ENCODE data around the gene CNKSR2. TPM values are rescaled to one million over a fixed set of nuclear protein-coding genes. Genes with fewer than 3 reads are reported as not detected.

The CNKSR2 gene
- total RNA-seq, 1 experiment from 2014 or later, result 1.5 TPM

DNA sequence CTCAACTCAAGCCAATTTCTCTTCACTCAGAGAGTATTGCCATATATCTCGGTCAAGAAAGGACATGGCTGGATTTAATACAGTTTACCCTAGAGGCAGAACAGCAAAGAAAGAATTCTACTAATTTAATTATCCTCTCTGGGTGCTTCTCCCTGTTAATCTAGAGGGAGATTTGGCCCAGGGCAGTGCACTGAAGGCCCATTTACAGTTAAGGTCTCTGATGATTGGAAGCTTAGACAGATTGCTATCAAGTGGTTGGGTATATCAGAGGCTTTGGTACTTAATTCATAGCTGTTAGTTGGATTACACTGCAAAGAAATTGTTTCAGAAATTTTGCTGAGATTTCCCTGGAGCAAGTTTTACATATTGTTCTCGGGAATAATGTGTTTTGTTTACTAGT lies 4.6 kb upstream of the CNKSR2 start:
- H3K27me3 ChIP-seq (replicated peaks; ENCODE audit: insufficient read depth, low read depth, low read length, poor library complexity), result peaks cover 19% of the 10 kb centered on the region
- intact Hi-C loops (cut with micrococcal nuclease; ENCODE audit: unreplicated experiment), result loop anchor here (10.0 kb wide), 1 partner anchor 835 kb away; no protein-coding TSS in a partner anchor
- no peak for TF ChIP-seq EZH2 (IDR thresholded peaks at IDR 0.05; ENCODE audit: borderline replicate concordance, low read depth, low read length, poor library complexity, severe bottlenecking)
- H3K27ac ChIP-seq (ENCODE audit: low read depth, low read length, poor library complexity, severe bottlenecking), result no peak overlapping the region
- no peak for DNase-seq (ENCODE audit: low spot score)
- H3K36me3 ChIP-seq (ENCODE audit: insufficient read depth, low read length, poor library complexity, severe bottlenecking), result no peaks in the 10 kb centered on the region
- BruUV-seq (replicated peaks), result no TSS peak
- ChIA-PET POLR2A (ENCODE audit: low non-redundant PET) (no interaction called here), CTCF (no interaction called here)
- H3K4me3 ChIP-seq (ENCODE audit: low read depth, low read length, poor library complexity, severe bottlenecking), result no peak overlapping the region
- H3K4me1 ChIP-seq (ENCODE audit: insufficient read depth, low read length, poor library complexity, severe bottlenecking), result no peaks in the 10 kb centered on the region
- peaks cover 4% of the 10 kb centered on the region for H3K9me3 ChIP-seq (ENCODE audit: low read depth, low read length, poor library complexity, severe bottlenecking)

- H3K27me3 ChIP-seq (replicated peaks; ENCODE audit: insufficient read depth, low read depth, low read length, poor library complexity), result peaks cover 42% of the 10 kb centered on the region
- no peak for DNase-seq (ENCODE audit: low spot score)
- intact Hi-C loops (cut with micrococcal nuclease; ENCODE audit: unreplicated experiment), result loop anchor here (10.0 kb wide), 1 partner anchor 838 kb away; no protein-coding TSS in a partner anchor
- H3K4me1 ChIP-seq (ENCODE audit: insufficient read depth, low read length, poor library complexity, severe bottlenecking), result no peaks in the 10 kb centered on the region
- TF ChIP-seq CTCF (conservative IDR thresholded peaks at IDR 0.05; ENCODE audit: low read depth, low read length) (no peak), EZH2 (IDR thresholded peaks at IDR 0.05; ENCODE audit: borderline replicate concordance, low read depth, low read length, poor library complexity, severe bottlenecking) (no peak)
- no peaks in the 10 kb centered on the region for H3K36me3 ChIP-seq (ENCODE audit: insufficient read depth, low read length, poor library complexity, severe bottlenecking)
- no peak overlapping the region for H3K4me3 ChIP-seq (ENCODE audit: low read depth, low read length, poor library complexity, severe bottlenecking)
- no TSS peak for BruUV-seq (replicated peaks)
- CTCF ChIA-PET, result no interaction called here
- H3K27ac ChIP-seq (ENCODE audit: low read depth, low read length, poor library complexity, severe bottlenecking), result no peak overlapping the region
- H3K9me3 ChIP-seq (ENCODE audit: low read depth, low read length, poor library complexity, severe bottlenecking), result no peaks in the 10 kb centered on the region
- POLR2A ChIA-PET (ENCODE audit: low non-redundant PET), result no interaction called here
Measured at GRCh38 chrX:21373001-21373400, 1.2 kb upstream of the CNKSR2 start.

DNA sequence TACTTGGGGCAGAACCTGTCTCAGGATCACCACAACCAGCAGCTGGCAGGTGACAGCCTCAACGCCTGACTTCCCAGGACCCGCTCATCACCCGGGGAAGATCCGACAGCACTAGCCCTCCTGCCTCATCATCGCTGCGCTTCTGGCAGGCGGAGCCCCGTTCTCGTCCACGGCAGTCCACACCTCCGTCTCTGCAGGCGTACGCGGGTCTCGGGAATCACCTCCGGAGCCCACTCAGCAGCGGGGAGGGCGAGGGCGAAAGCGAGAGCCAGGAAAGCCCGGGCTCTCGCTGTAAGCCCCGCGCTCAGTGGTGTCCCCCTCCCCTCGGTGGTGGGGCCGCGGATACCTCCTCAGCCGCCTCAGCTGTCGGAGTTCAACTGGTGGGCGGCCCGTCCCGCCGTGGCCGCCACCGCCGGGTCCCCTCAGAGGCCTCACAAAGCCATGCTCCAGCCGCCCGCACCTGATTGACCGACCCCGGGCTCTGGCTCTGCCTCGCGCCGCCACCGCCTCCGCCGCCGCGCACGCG lies 518 bp upstream of the CNKSR2 start:
- POLR2A ChIA-PET (ENCODE audit: low non-redundant PET), result no interaction called here
- TF ChIP-seq CTCF (conservative IDR thresholded peaks at IDR 0.05; ENCODE audit: low read depth, low read length), result no peak
- CTCF ChIA-PET, result no interaction called here
- no peaks in the 10 kb centered on the region for H3K9me3 ChIP-seq (ENCODE audit: low read depth, low read length, poor library complexity, severe bottlenecking)
- H3K36me3 ChIP-seq (ENCODE audit: insufficient read depth, low read length, poor library complexity, severe bottlenecking), result no peaks in the 10 kb centered on the region
- BruUV-seq (replicated peaks), result no TSS peak
- DNase-seq (ENCODE audit: low spot score), result no peak
- H3K27me3 ChIP-seq (replicated peaks; ENCODE audit: insufficient read depth, low read depth, low read length, poor library complexity), result peaks cover 42% of the 10 kb centered on the region
- H3K4me1 ChIP-seq (ENCODE audit: insufficient read depth, low read length, poor library complexity, severe bottlenecking), result no peaks in the 10 kb centered on the region
- H3K27ac ChIP-seq (ENCODE audit: low read depth, low read length, poor library complexity, severe bottlenecking), result no peak overlapping the region
- intact Hi-C loops (cut with micrococcal nuclease; ENCODE audit: unreplicated experiment), result loop anchor here (10.0 kb wide), 1 partner anchor 839 kb away; no protein-coding TSS in a partner anchor
- no peak overlapping the region for H3K4me3 ChIP-seq (ENCODE audit: low read depth, low read length, poor library complexity, severe bottlenecking)

All from A673 (cell line).